ENCODE data around the gene DYRK1B. TPM values are rescaled to one million over a fixed set of nuclear protein-coding genes. Genes with fewer than 3 reads are reported as not detected.

DYRK1B gene
- total and polyA plus RNA-seq, 11 donors = 12.8 to 49.1 (median 24.9) TPM

GRCh38 chr19:39867952-39868351, 34.0 kb upstream of the DYRK1B start:
- Histone ChIP-seq H3K27me3 (no peaks in the 10 kb centered on the region), H3K36me3 (no peaks in the 10 kb centered on the region), H3K4me3 (no peak overlapping the region), H3K4me1 (no peaks in the 10 kb centered on the region), H3K9me3 (no peaks in the 10 kb centered on the region), H3K27ac (no peak overlapping the region)
- DNase-seq (peak in 1 of 5 donors; percentile 27), ATAC-seq (no peak)
- 88 to 94% (median 90%) methylated on average over 6 of the region's 6 CpGs for WGBS, 4 donors
- intact Hi-C loops (cut with DNase I) = no loop called here
- TF ChIP-seq, protein P1, sequence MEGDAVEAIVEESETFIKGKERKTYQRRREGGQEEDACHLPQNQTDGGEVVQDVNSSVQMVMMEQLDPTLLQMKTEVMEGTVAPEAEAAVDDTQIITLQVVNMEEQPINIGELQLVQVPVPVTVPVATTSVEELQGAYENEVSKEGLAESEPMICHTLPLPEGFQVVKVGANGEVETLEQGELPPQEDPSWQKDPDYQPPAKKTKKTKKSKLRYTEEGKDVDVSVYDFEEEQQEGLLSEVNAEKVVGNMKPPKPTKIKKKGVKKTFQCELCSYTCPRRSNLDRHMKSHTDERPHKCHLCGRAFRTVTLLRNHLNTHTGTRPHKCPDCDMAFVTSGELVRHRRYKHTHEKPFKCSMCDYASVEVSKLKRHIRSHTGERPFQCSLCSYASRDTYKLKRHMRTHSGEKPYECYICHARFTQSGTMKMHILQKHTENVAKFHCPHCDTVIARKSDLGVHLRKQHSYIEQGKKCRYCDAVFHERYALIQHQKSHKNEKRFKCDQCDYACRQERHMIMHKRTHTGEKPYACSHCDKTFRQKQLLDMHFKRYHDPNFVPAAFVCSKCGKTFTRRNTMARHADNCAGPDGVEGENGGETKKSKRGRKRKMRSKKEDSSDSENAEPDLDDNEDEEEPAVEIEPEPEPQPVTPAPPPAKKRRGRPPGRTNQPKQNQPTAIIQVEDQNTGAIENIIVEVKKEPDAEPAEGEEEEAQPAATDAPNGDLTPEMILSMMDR (IDR thresholded peaks at IDR 0.05) = no peak
- TF ChIP-seq POLR2A (IDR thresholded peaks at IDR 0.05) = no peak

- intact Hi-C loops (cut with DNase I) = no loop called here
- no peak overlapping the region for H3K27ac ChIP-seq
Measured at GRCh38 chr19:39867133-39867532, 33.2 kb upstream of the DYRK1B start.

DNA sequence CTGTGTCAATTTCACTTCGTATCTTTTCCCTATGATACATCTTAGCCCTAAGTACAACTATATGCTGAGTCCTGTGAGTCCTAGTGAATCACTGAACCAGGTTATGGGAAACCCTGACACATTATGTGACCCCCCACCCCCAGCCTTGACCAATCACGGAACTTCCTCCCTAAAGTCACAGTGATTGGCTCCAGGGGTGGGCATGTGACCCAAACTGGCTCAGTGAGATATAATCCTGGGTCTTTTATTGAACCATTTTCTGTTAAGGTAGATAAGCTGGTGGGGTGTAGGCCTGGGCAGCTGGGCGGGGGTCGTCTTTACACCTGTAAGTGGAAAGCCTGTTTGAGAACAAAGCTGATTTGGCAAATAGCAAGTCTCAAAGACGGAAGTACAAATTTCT, 32.0 kb upstream of the DYRK1B start:
- no peak overlapping the region for H3K27ac ChIP-seq
- 82 to 84% (median 83%) methylated on average over 5 of the region's 5 CpGs for WGBS, 4 donors
- no peaks in the 10 kb centered on the region for H3K36me3 ChIP-seq
- intact Hi-C loops (cut with DNase I) = no loop called here
- no peaks in the 10 kb centered on the region for H3K27me3 ChIP-seq
- ATAC-seq = no peak
- H3K9me3 ChIP-seq = no peaks in the 10 kb centered on the region
- no peaks in the 10 kb centered on the region for H3K4me1 ChIP-seq
- TF ChIP-seq, protein P1 (IDR thresholded peaks at IDR 0.05) = no peak
- no peak for TF ChIP-seq POLR2A (IDR thresholded peaks at IDR 0.05)
- no peak overlapping the region for H3K4me3 ChIP-seq
- no peak for DNase-seq

More at GRCh38 chr19:39867133-39867532, 33.2 kb upstream of the DYRK1B start:
- Histone ChIP-seq H3K27me3 (no peaks in the 10 kb centered on the region), H3K9me3 (no peaks in the 10 kb centered on the region), H3K4me1 (no peaks in the 10 kb centered on the region), H3K36me3 (no peaks in the 10 kb centered on the region), H3K4me3 (no peak overlapping the region)
- 88 to 94% (median 90%) methylated on average over 2 of the region's 2 CpGs for WGBS, 4 donors
- ATAC-seq (no peak), DNase-seq (no peak)
- no peak for TF ChIP-seq POLR2A (IDR thresholded peaks at IDR 0.05)
- TF ChIP-seq, protein P1 (IDR thresholded peaks at IDR 0.05) = no peak

DNA sequence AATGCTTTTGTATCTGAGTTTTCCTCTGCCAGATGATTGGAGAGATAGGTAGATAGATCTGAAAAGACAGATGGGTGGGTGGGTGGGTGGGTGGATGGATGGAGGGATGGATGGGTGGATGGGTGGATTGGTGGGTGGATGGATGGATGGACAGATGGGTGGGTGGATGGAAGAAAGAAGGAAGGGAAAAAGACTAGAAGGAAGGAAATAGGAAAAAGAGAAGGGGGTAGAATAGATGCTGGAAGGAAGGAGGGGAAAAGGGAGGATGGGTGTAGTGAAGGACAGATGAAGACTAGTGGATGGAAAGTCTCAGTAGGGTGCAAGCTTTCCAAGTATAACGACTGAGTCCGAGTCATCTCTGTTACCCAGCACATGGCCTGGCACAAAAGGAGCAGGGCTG, 31.2 kb upstream of the DYRK1B start:
- WGBS, 4 donors = 80 to 97% (median 87%) methylated on average over 2 of the region's 2 CpGs
- Histone ChIP-seq H3K4me1 (no peaks in the 10 kb centered on the region), H3K4me3 (no peak overlapping the region), H3K9me3 (no peaks in the 10 kb centered on the region), H3K36me3 (no peaks in the 10 kb centered on the region), H3K27ac (no peak overlapping the region), H3K27me3 (no peaks in the 10 kb centered on the region)
- DNase-seq (no peak), ATAC-seq (no peak)
- TF ChIP-seq, protein P1 (IDR thresholded peaks at IDR 0.05) = no peak
- TF ChIP-seq POLR2A (IDR thresholded peaks at IDR 0.05) = no peak
- intact Hi-C loops (cut with DNase I) = no loop called here

Measured in heart left ventricle (tissue), 16 donors.